ENCODE results near the gene DYRK1B. TPM values are rescaled to one million over a fixed set of nuclear protein-coding genes. Genes with fewer than 3 reads are reported as not detected.
"Not testable (repeated sequence)": the region's sequence is repeated elsewhere in the genome, so short reads cannot be mapped to it uniquely, and the experiment has no call there.

DYRK1B gene
- polyA plus RNA-seq, 1 donor = 27.6 TPM

- WGBS (ENCODE audit: insufficient coverage, low lambda C conversion rate) = no CpG with 5 or more reads among the region's 11 CpGs
- DNase-seq = peak in 1 of 2 donors; percentile 15
- no peak overlapping the region for H3K4me3 ChIP-seq (ENCODE audit: low read length)
Observed at GRCh38 chr19:39825093-39825463, 8.9 kb downstream of the DYRK1B start.

DNA sequence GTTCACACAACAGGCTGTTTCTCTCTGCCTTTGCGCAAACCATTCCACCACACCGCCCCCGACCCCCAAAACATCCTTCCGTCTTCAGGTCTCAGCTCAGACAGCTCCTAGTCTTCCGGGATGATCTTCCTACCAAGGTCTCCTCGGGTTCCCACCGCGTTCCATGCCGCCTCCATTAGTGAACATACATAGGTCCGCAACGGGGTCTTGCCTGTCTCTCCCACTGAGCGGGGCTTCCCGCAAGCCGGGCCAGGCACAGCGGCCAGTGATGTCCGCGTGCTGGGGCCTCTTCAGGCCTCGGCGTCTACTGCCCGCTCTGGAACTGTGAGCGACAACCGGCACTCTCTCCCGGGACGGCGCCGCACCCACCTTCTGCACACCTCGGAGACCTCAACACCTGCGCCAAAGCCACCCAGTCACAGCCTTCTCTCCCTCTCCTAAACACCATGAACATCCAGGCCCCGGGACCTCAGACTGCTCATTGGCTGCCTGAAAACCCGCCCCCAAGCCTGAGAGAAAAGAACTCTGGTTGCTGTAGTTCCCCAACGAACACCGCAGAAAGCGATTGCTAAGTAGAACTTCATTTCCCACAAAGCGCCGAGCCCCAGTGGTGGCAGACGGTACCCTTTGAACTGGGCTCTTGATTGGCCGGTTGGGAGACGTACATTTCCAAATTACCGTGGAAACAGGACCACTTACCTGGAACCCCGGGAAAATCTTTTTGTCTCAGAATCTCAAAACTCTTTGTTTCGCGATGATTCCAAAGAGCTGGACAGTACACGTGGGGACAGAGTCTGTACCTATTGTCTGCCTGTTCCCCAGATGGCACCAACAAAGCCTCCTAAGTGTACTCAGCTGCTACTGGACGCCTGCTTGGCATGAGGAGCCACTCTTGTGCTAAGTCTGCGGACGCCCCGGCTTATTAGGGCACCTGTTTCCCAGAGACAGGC lies 9.5 kb downstream of the DYRK1B start:
- peak; percentile 88 to 93 for DNase-seq
- peak overlapping the region; percentile 71 for H3K4me3 ChIP-seq (ENCODE audit: low read length)
- no peaks in the 10 kb centered on the region for H3K9me3 ChIP-seq (ENCODE audit: control insufficient read depth, low read depth, low read length)
- peaks cover 16% of the 10 kb centered on the region for H3K4me1 ChIP-seq (ENCODE audit: control insufficient read depth, insufficient read depth, low read length)
- peak overlapping the region; percentile 22 for H3K27ac ChIP-seq (ENCODE audit: low read length)
- peaks cover 38% of the 10 kb centered on the region for H3K36me3 ChIP-seq (ENCODE audit: control insufficient read depth, insufficient read depth, low read length)
- no peaks in the 10 kb centered on the region for H3K27me3 ChIP-seq (ENCODE audit: control insufficient read depth, insufficient read depth, low read length)
- no CpG with 5 or more reads among the region's 47 CpGs for WGBS (ENCODE audit: insufficient coverage, low lambda C conversion rate)

More at GRCh38 chr19:39825093-39825463, 8.9 kb downstream of the DYRK1B start:
- H3K27me3 ChIP-seq (ENCODE audit: control insufficient read depth, insufficient read depth, low read length) = no peaks in the 10 kb centered on the region
- H3K9me3 ChIP-seq (ENCODE audit: control insufficient read depth, low read depth, low read length) = no peaks in the 10 kb centered on the region
- peaks cover 16% of the 10 kb centered on the region for H3K4me1 ChIP-seq (ENCODE audit: control insufficient read depth, insufficient read depth, low read length)
- H3K36me3 ChIP-seq (ENCODE audit: control insufficient read depth, insufficient read depth, low read length) = peaks cover 44% of the 10 kb centered on the region
- peak overlapping the region; percentile 22 for H3K27ac ChIP-seq (ENCODE audit: low read length)

DNA sequence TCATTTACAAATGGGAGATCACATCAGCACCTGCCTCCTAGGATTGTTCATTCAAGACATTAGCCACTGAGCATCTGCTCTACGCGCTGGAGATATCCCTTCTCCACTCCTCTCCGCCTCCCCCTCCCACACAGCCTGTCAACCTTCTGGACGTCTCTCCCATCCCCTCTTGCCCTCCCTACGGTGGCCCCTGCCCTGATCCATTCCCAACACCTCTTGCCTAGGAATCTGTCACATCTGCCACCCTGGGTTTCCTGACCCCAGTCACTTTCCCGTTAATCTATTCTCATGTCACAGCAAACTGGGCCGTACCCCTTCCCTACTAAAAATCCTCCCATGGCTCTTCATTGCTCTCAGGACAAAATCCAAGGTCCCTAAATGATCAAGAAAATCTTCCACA lies 10.3 kb downstream of the DYRK1B start:
- H3K36me3 ChIP-seq (ENCODE audit: control insufficient read depth, insufficient read depth, low read length) = peaks cover 31% of the 10 kb centered on the region
- H3K27ac ChIP-seq (ENCODE audit: low read length) = peak overlapping the region; percentile 14
- no peaks in the 10 kb centered on the region for H3K9me3 ChIP-seq (ENCODE audit: control insufficient read depth, low read depth, low read length)
- DNase-seq = peak in 1 of 2 donors; percentile 18
- peaks cover 16% of the 10 kb centered on the region for H3K4me1 ChIP-seq (ENCODE audit: control insufficient read depth, insufficient read depth, low read length)
- H3K27me3 ChIP-seq (ENCODE audit: control insufficient read depth, insufficient read depth, low read length) = no peaks in the 10 kb centered on the region
- whole genome bisulfite sequencing (ENCODE audit: insufficient coverage, low lambda C conversion rate) = 6% methylated on average over 2 of the region's 7 CpGs
- peak overlapping the region; percentile 71 for H3K4me3 ChIP-seq (ENCODE audit: low read length)

DNA sequence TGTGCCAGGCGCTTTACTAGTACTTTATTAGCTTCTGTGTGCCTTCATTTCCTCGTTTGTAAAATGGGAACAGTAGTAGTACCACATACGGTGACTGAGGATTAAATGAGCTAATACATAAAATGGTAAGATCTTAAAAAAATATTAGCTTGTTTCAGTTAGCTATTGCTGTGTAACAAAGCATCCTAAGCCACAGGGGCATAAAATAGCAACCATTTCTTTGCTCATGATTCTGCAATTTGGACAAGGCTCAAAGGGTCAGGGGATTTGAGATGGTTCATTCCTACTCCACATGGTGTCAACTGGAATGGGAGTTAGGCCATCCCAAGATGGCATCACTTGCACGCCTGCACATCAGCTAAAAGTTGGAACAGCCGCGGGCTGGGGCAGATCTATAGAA lies 13.3 kb downstream of the DYRK1B start:
- Histone ChIP-seq H3K4me3 (ENCODE audit: low read length) (no peak overlapping the region), H3K27me3 (ENCODE audit: control insufficient read depth, insufficient read depth, low read length) (no peaks in the 10 kb centered on the region), H3K9me3 (ENCODE audit: control insufficient read depth, low read depth, low read length) (no peaks in the 10 kb centered on the region), H3K36me3 (ENCODE audit: control insufficient read depth, insufficient read depth, low read length) (peaks cover 6% of the 10 kb centered on the region), H3K27ac (ENCODE audit: low read length) (no peak overlapping the region), H3K4me1 (ENCODE audit: control insufficient read depth, insufficient read depth, low read length) (peaks cover 16% of the 10 kb centered on the region)
- 100% methylated on average over 2 of the region's 6 CpGs for WGBS (ENCODE audit: insufficient coverage, low lambda C conversion rate)
- no peak for DNase-seq

GRCh38 chr19:39819786-39820185 lies 14.2 kb downstream of the DYRK1B start:
- no peak for DNase-seq
- WGBS (ENCODE audit: insufficient coverage, low lambda C conversion rate) = no CpG with 5 or more reads among the region's 3 CpGs
- Histone ChIP-seq H3K36me3 (ENCODE audit: control insufficient read depth, insufficient read depth, low read length) (no peaks in the 10 kb centered on the region), H3K27ac (ENCODE audit: low read length) (no peak overlapping the region), H3K4me1 (ENCODE audit: control insufficient read depth, insufficient read depth, low read length) (peaks cover 7% of the 10 kb centered on the region), H3K9me3 (ENCODE audit: control insufficient read depth, low read depth, low read length) (no peaks in the 10 kb centered on the region), H3K4me3 (ENCODE audit: low read length) (no peak overlapping the region), H3K27me3 (ENCODE audit: control insufficient read depth, insufficient read depth, low read length) (no peaks in the 10 kb centered on the region)

DNA sequence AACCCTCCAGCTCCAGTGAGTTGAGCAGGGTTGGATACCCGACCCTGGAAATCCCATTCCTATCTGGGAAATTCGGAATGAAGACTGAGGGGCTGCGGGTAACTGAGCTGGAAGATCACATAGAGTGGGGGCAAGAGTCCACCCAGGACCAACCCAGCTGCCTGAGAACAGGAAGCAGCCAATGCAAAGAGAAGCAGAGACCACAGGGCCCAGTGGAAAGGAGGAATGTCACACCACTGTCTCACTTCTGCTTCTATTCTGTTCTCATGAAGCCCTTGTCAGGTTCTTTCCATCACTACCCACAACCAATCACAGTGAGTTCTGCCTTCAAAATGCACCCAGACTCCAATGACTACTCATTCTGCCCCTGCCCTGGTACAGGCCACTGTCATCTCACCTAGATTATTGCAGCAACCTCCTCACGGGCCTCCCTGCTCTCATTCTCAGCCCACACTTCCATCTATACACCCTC lies 15.3 kb downstream of the DYRK1B start:
- no CpG with 5 or more reads among the region's 4 CpGs for WGBS (ENCODE audit: insufficient coverage, low lambda C conversion rate)
- H3K4me1 ChIP-seq (ENCODE audit: control insufficient read depth, insufficient read depth, low read length) = peaks cover 4% of the 10 kb centered on the region
- H3K27me3 ChIP-seq (ENCODE audit: control insufficient read depth, insufficient read depth, low read length) = no peaks in the 10 kb centered on the region
- H3K27ac ChIP-seq (ENCODE audit: low read length) = no peak overlapping the region
- no peak overlapping the region for H3K4me3 ChIP-seq (ENCODE audit: low read length)
- no peak for DNase-seq
- no peaks in the 10 kb centered on the region for H3K9me3 ChIP-seq (ENCODE audit: control insufficient read depth, low read depth, low read length)
- no peaks in the 10 kb centered on the region for H3K36me3 ChIP-seq (ENCODE audit: control insufficient read depth, insufficient read depth, low read length)

DNA sequence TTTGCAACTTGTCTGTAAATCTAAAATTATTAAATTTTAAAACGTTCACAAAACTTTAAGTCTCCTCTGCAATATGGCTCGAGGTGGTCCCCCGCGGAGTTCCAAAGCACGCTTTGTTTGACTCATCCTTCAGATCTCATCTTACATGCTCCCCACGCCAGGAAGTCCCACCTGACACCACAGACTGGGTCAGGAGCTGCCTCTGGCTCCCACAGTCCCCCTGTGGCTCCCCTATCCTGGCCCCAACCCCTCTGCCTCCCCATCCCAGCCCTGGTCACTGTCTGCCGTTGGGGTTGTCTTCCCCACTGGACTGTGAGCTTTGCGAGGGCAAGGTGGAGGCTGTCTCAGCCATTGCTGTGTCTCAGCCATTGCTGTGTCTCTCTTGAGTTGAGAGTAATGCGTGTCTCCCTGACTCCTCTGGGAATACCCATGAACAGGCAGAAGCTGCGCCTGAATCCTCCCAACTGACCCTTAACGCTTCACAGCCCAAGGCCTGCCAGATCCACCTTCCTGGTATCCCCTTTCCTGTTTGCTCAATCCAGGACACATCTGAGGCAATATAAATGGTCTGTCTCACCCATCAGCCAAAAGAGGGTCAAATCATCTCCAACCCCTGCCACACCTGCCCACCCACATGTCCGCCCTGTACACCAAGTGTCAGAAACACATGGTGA lies 15.9 kb downstream of the DYRK1B start:
- 93% methylated on average over 4 of the region's 12 CpGs for WGBS (ENCODE audit: insufficient coverage, low lambda C conversion rate)
- no peaks in the 10 kb centered on the region for H3K4me1 ChIP-seq (ENCODE audit: control insufficient read depth, insufficient read depth, low read length)
- H3K36me3 ChIP-seq (ENCODE audit: control insufficient read depth, insufficient read depth, low read length) = no peaks in the 10 kb centered on the region
- no peak overlapping the region for H3K27ac ChIP-seq (ENCODE audit: low read length)
- H3K27me3 ChIP-seq (ENCODE audit: control insufficient read depth, insufficient read depth, low read length) = no peaks in the 10 kb centered on the region
- DNase-seq = no peak
- H3K4me3 ChIP-seq (ENCODE audit: low read length) = no peak overlapping the region
- no peaks in the 10 kb centered on the region for H3K9me3 ChIP-seq (ENCODE audit: control insufficient read depth, low read depth, low read length)

DNA sequence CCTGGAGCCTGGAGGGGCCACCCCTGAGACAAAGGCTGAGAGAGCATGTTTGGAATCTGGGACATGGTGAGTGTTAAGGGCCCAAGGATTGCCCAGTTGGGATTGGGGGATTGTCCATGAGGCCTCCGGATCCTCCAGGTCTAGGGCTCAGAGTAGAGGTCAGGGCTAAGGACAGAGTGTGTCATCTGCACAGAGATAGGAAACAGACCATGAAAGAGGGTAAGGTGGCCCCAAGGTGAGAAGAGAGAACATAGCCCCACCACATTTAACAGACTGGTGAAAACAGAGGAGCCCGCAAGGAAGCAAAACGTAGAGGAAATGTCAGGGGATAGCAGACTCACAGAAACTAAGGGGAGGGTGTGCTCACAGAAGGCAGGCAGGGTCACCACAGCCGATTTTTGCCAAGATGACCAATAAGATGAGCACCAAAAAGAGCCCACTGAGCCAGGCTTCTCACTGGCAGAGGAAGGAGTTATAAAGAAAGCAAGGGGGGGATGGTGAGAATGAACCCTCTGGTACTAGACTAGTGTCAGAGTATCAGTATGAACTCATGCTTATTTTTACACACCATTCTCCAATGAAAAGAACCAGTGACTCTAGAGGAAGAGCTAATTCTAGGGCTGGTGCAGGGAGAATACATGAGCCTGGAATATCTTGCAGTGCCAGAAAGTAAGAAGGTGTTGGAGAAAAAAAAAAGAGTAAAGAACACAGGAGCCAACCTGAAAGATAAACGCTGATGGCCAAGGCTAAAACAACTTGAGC lies 17.5 kb downstream of the DYRK1B start:
- Histone ChIP-seq H3K9me3 (ENCODE audit: control insufficient read depth, low read depth, low read length) (no peaks in the 10 kb centered on the region), H3K27ac (ENCODE audit: low read length) (no peak overlapping the region), H3K4me1 (ENCODE audit: control insufficient read depth, insufficient read depth, low read length) (no peaks in the 10 kb centered on the region), H3K4me3 (ENCODE audit: low read length) (no peak overlapping the region), H3K27me3 (ENCODE audit: control insufficient read depth, insufficient read depth, low read length) (no peaks in the 10 kb centered on the region), H3K36me3 (ENCODE audit: control insufficient read depth, insufficient read depth, low read length) (no peaks in the 10 kb centered on the region)
- DNase-seq = no peak
- 60% methylated on average over 2 of the region's 5 CpGs for WGBS (ENCODE audit: insufficient coverage, low lambda C conversion rate)

GRCh38 chr19:39814595-39814994 lies 19.4 kb downstream of the DYRK1B start:
- no peaks in the 10 kb centered on the region for H3K36me3 ChIP-seq (ENCODE audit: control insufficient read depth, insufficient read depth, low read length)
- H3K4me1 ChIP-seq (ENCODE audit: control insufficient read depth, insufficient read depth, low read length) = no peaks in the 10 kb centered on the region
- 86% methylated on average over 1 of the region's 3 CpGs for WGBS (ENCODE audit: insufficient coverage, low lambda C conversion rate)
- no peak overlapping the region for H3K4me3 ChIP-seq (ENCODE audit: low read length)
- no peaks in the 10 kb centered on the region for H3K27me3 ChIP-seq (ENCODE audit: control insufficient read depth, insufficient read depth, low read length)
- no peak for DNase-seq
- no peak overlapping the region for H3K27ac ChIP-seq (ENCODE audit: low read length)
- no peaks in the 10 kb centered on the region for H3K9me3 ChIP-seq (ENCODE audit: control insufficient read depth, low read depth, low read length)

- H3K9me3 ChIP-seq (ENCODE audit: control insufficient read depth, low read depth, low read length); H3K27me3 ChIP-seq (ENCODE audit: control insufficient read depth, insufficient read depth, low read length); DNase-seq; H3K4me1 ChIP-seq (ENCODE audit: control insufficient read depth, insufficient read depth, low read length); H3K27ac ChIP-seq (ENCODE audit: low read length); H3K36me3 ChIP-seq (ENCODE audit: control insufficient read depth, insufficient read depth, low read length); H3K4me3 ChIP-seq (ENCODE audit: low read length): not testable (repeated sequence)
- no CpG with 5 or more reads among the region's 6 CpGs for WGBS (ENCODE audit: insufficient coverage, low lambda C conversion rate)
Observed at GRCh38 chr19:39814111-39814510, 19.9 kb downstream of the DYRK1B start.

All from large intestine (tissue), 3 donors.